Fibroblast of pulmonary artery (primary cell): ENCODE measurements around the gene BAG2.
A peak's percentile ranks its signal among the peaks of the same experiment; 100 is the strongest.

ENCODE experiments used
- DNase-seq: peaks from one replicate; pipeline ENCODE4 v3.0.0-alpha.2; 2010; ENCODE audit warnings: low read depth
- H3K4me3 ChIP-seq: replicated peaks from 2 replicates; pipeline ENCODE4 v1.5.1; 2011; ENCODE audit warnings: low read depth, mild to moderate bottlenecking, control low read depth, low read length, moderate library complexity
- TF ChIP-seq, protein P1 (sequence below): IDR thresholded peaks from 2 replicates; pipeline ENCODE4 v1.5.1; 2011; ENCODE audit warnings: mild to moderate bottlenecking, control low read depth, low read length, inconsistent platforms; ENCODE audit errors: missing control alignments

The BAG2 gene

DNA sequence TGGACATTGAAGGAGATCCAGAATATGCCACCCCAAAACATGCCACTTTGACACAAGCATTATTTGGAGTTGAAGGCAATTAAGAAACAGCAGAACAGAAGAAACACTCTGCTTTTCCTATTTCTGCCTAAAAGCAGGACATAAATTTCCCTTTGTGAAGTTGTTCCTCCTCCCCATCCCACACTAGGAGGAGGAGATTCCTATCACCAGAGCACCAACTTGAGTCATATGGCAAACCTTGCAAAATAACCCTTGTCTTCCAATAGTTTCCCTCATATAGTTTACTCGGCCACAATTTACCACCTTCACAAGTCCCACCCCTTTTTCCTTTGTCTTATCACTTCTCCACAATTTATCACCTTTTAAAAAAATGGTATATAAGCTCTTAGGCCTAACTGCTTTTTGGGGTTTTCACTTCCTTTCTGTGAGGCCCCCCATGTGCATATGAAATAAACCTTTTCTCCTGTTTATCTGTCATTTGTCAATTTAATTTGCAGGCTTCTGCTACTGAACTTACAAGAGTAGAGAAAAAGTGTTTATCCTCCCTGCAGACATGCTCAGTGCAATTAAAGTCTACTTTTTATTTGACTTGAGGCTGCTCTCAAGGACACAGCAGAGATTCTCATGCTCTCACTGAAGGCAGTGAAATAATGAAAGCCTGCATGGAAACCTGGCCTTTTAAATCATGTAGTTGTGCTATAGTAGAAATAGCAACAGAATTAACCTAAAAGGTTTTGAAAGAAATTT lies 52.8 kb downstream of the BAG2 start:
- peak; percentile 69 for DNase-seq
- TF ChIP-seq, protein P1, sequence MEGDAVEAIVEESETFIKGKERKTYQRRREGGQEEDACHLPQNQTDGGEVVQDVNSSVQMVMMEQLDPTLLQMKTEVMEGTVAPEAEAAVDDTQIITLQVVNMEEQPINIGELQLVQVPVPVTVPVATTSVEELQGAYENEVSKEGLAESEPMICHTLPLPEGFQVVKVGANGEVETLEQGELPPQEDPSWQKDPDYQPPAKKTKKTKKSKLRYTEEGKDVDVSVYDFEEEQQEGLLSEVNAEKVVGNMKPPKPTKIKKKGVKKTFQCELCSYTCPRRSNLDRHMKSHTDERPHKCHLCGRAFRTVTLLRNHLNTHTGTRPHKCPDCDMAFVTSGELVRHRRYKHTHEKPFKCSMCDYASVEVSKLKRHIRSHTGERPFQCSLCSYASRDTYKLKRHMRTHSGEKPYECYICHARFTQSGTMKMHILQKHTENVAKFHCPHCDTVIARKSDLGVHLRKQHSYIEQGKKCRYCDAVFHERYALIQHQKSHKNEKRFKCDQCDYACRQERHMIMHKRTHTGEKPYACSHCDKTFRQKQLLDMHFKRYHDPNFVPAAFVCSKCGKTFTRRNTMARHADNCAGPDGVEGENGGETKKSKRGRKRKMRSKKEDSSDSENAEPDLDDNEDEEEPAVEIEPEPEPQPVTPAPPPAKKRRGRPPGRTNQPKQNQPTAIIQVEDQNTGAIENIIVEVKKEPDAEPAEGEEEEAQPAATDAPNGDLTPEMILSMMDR, result no peak
- no peak overlapping the region for H3K4me3 ChIP-seq

DNA sequence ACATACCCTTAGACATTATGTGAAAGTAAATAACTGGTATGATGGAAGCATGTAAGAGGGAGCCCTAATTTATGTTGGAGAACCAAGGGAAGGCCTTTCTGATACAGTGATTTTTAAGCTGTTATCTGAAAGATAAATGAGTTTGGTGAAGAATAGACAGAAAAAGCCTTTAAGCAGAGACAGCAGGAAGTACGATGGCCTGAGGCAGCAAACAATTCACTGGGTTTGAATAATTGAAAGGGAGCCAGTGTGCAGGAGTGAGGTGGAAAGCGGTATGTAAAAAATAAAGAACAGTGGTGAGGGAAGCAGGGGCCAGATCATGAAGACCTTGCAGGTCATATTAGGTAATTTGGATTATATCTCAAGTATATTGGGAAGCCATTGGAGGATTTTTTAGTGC lies 54.1 kb downstream of the BAG2 start:
- H3K4me3 ChIP-seq, result no peak overlapping the region
- DNase-seq, result no peak
- TF ChIP-seq, protein P1, result no peak
